ENCODE results near the gene PIGL.

GRCh38 chr17:16348586-16348985, 131.6 kb downstream of the PIGL start:
- TF ChIP-seq CTCF (conservative IDR thresholded peaks at IDR 0.05; ENCODE audit: low read length) (no peak), EZH2phosphoT487 (IDR thresholded peaks at IDR 0.05; ENCODE audit: borderline replicate concordance) (no peak)
